ENCODE results near the gene CIRBP. TPM values are rescaled to one million over a fixed set of nuclear protein-coding genes. Genes with fewer than 3 reads are reported as not detected.

Gene CIRBP
- total RNA-seq, 2 donors from 2014 or later: 226 to 251 TPM

- Mint-ChIP-seq H3K9me3 (no peaks in the 10 kb centered on the region), H3K4me1 (ENCODE audit: low read depth in 2 of 2) (peaks cover 28 to 40% of the 10 kb centered on the region in 2 donors), H3K27me3 (no peaks in the 10 kb centered on the region), H3K27ac (peak overlapping the region; percentile 91 to 93), H3K4me3 (peak overlapping the region; percentile 93), H3K36me3 (no peaks in the 10 kb centered on the region)
- ATAC-seq (peak; percentile 93), DNase-seq (ENCODE audit: low spot score) (peak; percentile 98)
Measured at GRCh38 chr19:1260749-1261537, 8.2 kb upstream of the CIRBP start.

- DNase-seq (ENCODE audit: low spot score) (no peak), ATAC-seq (no peak)
- Mint-ChIP-seq H3K9me3 (no peaks in the 10 kb centered on the region), H3K4me1 (ENCODE audit: low read depth in 2 of 2) (peaks cover 28 to 40% of the 10 kb centered on the region in 2 donors), H3K27me3 (no peaks in the 10 kb centered on the region), H3K36me3 (no peaks in the 10 kb centered on the region), H3K4me3 (peak overlapping the region; percentile 93), H3K27ac (peak overlapping the region; percentile 91 to 93)
Measured at GRCh38 chr19:1261538-1261797, 7.7 kb upstream of the CIRBP start.

GRCh38 chr19:1261798-1262622, 7.1 kb upstream of the CIRBP start:
- H3K36me3 Mint-ChIP-seq: no peaks in the 10 kb centered on the region
- peak overlapping the region; percentile 93 for H3K4me3 Mint-ChIP-seq
- H3K27ac Mint-ChIP-seq: peak overlapping the region; percentile 91 to 93
- H3K27me3 Mint-ChIP-seq: no peaks in the 10 kb centered on the region
- peaks cover 29 to 40% of the 10 kb centered on the region in 2 donors for H3K4me1 Mint-ChIP-seq (ENCODE audit: low read depth in 2 of 2)
- ATAC-seq (no peak), DNase-seq (ENCODE audit: low spot score) (peak; percentile 61)
- H3K9me3 Mint-ChIP-seq: no peaks in the 10 kb centered on the region

- ATAC-seq (no peak), DNase-seq (ENCODE audit: low spot score) (peak; percentile 59)
- Mint-ChIP-seq H3K27ac (no peak overlapping the region), H3K27me3 (no peaks in the 10 kb centered on the region), H3K4me1 (ENCODE audit: low read depth in 2 of 2) (peaks cover 32 to 41% of the 10 kb centered on the region in 2 donors), H3K9me3 (no peaks in the 10 kb centered on the region), H3K36me3 (no peaks in the 10 kb centered on the region), H3K4me3 (peak overlapping the region; percentile 34)
Measured at GRCh38 chr19:1262623-1263123, 6.5 kb upstream of the CIRBP start.

GRCh38 chr19:1263188-1263587, 5.9 kb upstream of the CIRBP start:
- Mint-ChIP-seq H3K27ac (peak overlapping the region in 1 of 2 donors; percentile 82), H3K4me1 (ENCODE audit: low read depth in 2 of 2) (peaks cover 36 to 38% of the 10 kb centered on the region in 2 donors), H3K27me3 (no peaks in the 10 kb centered on the region), H3K36me3 (no peaks in the 10 kb centered on the region), H3K9me3 (no peaks in the 10 kb centered on the region), H3K4me3 (peak overlapping the region; percentile 34)
- DNase-seq (ENCODE audit: low spot score): no peak
- ATAC-seq: no peak

- DNase-seq (ENCODE audit: low spot score) (peak; percentile 56), ATAC-seq (no peak)
- Mint-ChIP-seq H3K9me3 (no peaks in the 10 kb centered on the region), H3K4me1 (ENCODE audit: low read depth in 2 of 2) (peaks cover 39 to 41% of the 10 kb centered on the region in 2 donors), H3K4me3 (peak overlapping the region; percentile 36), H3K36me3 (peaks cover 2% of the 10 kb centered on the region), H3K27me3 (no peaks in the 10 kb centered on the region), H3K27ac (peak overlapping the region; percentile 22 to 62)
Measured at GRCh38 chr19:1264801-1265614, 4.1 kb upstream of the CIRBP start.

- Mint-ChIP-seq H3K27me3 (no peaks in the 10 kb centered on the region), H3K9me3 (no peaks in the 10 kb centered on the region), H3K27ac (peak overlapping the region in 1 of 2 donors; percentile 22), H3K4me3 (peak overlapping the region; percentile 64), H3K4me1 (ENCODE audit: low read depth in 2 of 2) (peaks cover 45 to 46% of the 10 kb centered on the region in 2 donors), H3K36me3 (peaks cover 9% of the 10 kb centered on the region)
- ATAC-seq (peak in 1 of 2 donors; percentile 14), DNase-seq (ENCODE audit: low spot score) (peak; percentile 79)
Measured at GRCh38 chr19:1265615-1266128, 3.5 kb upstream of the CIRBP start.

- H3K27me3 Mint-ChIP-seq: no peaks in the 10 kb centered on the region
- H3K4me3 Mint-ChIP-seq: peak overlapping the region; percentile 64
- peaks cover 49 to 50% of the 10 kb centered on the region in 2 donors for H3K4me1 Mint-ChIP-seq (ENCODE audit: low read depth in 2 of 2)
- peaks cover 13% of the 10 kb centered on the region for H3K36me3 Mint-ChIP-seq
- H3K9me3 Mint-ChIP-seq: no peaks in the 10 kb centered on the region
- H3K27ac Mint-ChIP-seq: peak overlapping the region in 1 of 2 donors; percentile 22
- ATAC-seq: peak; percentile 68 to 78
- peak; percentile 94 for DNase-seq (ENCODE audit: low spot score)
Measured at GRCh38 chr19:1266129-1266915, 2.8 kb upstream of the CIRBP start.

GRCh38 chr19:1266916-1267476, 2.1 kb upstream of the CIRBP start:
- H3K36me3 Mint-ChIP-seq: peaks cover 13% of the 10 kb centered on the region
- H3K4me3 Mint-ChIP-seq: peak overlapping the region; percentile 81
- no peaks in the 10 kb centered on the region for H3K9me3 Mint-ChIP-seq
- H3K4me1 Mint-ChIP-seq (ENCODE audit: low read depth in 2 of 2): peaks cover 49 to 50% of the 10 kb centered on the region in 2 donors
- ATAC-seq (peak; percentile 27 to 38), DNase-seq (ENCODE audit: low spot score) (peak; percentile 87)
- H3K27ac Mint-ChIP-seq: no peak overlapping the region
- no peaks in the 10 kb centered on the region for H3K27me3 Mint-ChIP-seq

GRCh38 chr19:1267477-1268225, 1.5 kb upstream of the CIRBP start:
- peak overlapping the region; percentile 88 to 94 for H3K27ac Mint-ChIP-seq
- H3K4me3 Mint-ChIP-seq: peak overlapping the region; percentile 81
- no peak for ATAC-seq
- no peak for DNase-seq (ENCODE audit: low spot score)
- no peaks in the 10 kb centered on the region for H3K9me3 Mint-ChIP-seq
- peaks cover 17% of the 10 kb centered on the region for H3K36me3 Mint-ChIP-seq
- no peaks in the 10 kb centered on the region for H3K27me3 Mint-ChIP-seq
- peaks cover 51 to 53% of the 10 kb centered on the region in 2 donors for H3K4me1 Mint-ChIP-seq (ENCODE audit: low read depth in 2 of 2)

- H3K4me3 Mint-ChIP-seq: peak overlapping the region; percentile 71
Measured at GRCh38 chr19:1268226-1269064, 687 bp upstream of the CIRBP start.

More at GRCh38 chr19:1268226-1269064, 687 bp upstream of the CIRBP start:
- no peaks in the 10 kb centered on the region for H3K9me3 Mint-ChIP-seq
- H3K27me3 Mint-ChIP-seq: no peaks in the 10 kb centered on the region
- DNase-seq (ENCODE audit: low spot score) (no peak), ATAC-seq (no peak)
- peak overlapping the region; percentile 88 to 94 for H3K27ac Mint-ChIP-seq
- peaks cover 22% of the 10 kb centered on the region for H3K36me3 Mint-ChIP-seq
- H3K4me1 Mint-ChIP-seq (ENCODE audit: low read depth in 2 of 2): peaks cover 51 to 59% of the 10 kb centered on the region in 2 donors
